Measurements from ENCODE around the gene SPAG7.

The SPAG7 gene

GRCh38 chr17:4949321-4950074 lies 18.1 kb downstream of the SPAG7 start:
- DNase-seq, result peak; percentile 60 to 68 (median 63)

GRCh38 chr17:4948931-4949320 lies 18.7 kb downstream of the SPAG7 start:
- peak; percentile 50 to 63 (median 60) for DNase-seq

- DNase-seq, result peak; percentile 58 to 89 (median 84)
Observed at GRCh38 chr17:4948166-4948930, 19.3 kb downstream of the SPAG7 start, which contains the start of gene PFN1. Gene PFN1 (minus strand): TSS chr17:4948530. CDS start chr17:4948394, 136 bp downstream.

DNA sequence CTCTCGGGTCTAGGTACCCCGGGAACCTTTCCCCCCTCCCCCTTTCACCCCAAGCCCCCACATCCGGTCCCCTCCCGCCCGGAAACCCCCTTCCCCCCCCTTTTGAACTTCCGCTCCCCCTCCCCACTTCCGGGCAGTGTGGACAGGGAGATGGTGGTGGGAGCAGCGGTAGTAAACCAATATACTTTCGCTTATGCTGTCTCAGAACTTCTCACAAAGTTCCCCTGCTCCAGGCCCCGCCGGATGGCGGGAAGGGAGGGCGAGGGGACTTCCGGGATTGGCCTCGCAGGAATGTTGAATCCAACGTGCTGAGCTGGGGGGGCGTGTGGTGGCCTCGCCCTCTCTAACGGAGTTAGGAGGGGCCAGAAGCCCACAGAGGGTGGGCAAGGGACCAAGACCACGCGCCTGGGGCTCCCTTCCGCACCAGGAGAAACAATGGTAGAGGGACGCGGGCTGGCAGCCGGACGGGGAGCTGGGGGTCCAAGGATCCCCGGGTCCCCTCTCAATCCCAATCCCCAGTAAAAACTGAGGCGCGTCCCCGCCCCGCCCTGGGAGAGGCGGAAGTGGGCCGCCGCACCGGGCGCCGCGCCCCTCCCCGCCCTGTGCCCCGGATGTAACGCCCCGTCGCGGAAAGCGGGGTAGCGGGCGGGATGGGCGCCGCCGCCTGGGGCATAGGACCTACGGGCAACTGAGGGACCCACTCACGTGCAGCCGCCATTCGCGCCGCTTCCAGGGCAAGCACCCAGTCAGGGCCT lies 20.0 kb downstream of the SPAG7 start:
- DNase-seq, result peak; percentile 41 to 68 (median 48)

- DNase-seq, result no peak
Observed at GRCh38 chr17:4947010-4947410, 20.6 kb downstream of the SPAG7 start.

GRCh38 chr17:4946312-4946976 lies 21.2 kb downstream of the SPAG7 start:
- no peak for DNase-seq

GRCh38 chr17:4945944-4946280 lies 21.7 kb downstream of the SPAG7 start:
- DNase-seq, result no peak

GRCh38 chr17:4945176-4945943 lies 22.3 kb downstream of the SPAG7 start:
- peak; percentile 20 to 66 (median 43) for DNase-seq

DNA sequence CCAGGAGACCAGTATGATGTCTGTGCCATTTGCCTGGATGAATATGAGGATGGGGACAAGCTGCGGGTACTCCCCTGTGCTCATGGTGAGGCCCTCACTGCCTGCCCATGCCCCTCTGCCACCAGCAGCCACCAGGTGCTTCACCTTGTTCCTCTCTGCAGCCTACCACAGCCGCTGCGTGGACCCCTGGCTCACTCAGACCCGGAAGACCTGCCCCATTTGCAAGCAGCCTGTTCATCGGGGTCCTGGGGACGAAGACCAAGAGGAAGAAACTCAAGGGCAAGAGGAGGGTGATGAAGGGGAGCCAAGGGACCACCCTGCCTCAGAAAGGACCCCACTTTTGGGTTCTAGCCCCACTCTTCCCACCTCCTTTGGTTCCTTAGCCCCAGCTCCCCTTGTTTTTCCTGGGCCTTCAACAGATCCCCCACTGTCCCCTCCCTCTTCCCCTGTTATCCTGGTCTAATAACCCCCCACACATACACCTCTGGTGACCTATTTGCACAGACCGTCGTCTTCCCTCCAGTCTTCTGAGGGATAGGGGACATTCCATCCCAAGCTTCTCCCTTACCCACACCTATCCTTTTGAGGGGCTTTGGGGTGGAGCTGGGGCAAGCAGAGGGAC lies 23.0 kb downstream of the SPAG7 start:
- DNase-seq, result no peak

DNA sequence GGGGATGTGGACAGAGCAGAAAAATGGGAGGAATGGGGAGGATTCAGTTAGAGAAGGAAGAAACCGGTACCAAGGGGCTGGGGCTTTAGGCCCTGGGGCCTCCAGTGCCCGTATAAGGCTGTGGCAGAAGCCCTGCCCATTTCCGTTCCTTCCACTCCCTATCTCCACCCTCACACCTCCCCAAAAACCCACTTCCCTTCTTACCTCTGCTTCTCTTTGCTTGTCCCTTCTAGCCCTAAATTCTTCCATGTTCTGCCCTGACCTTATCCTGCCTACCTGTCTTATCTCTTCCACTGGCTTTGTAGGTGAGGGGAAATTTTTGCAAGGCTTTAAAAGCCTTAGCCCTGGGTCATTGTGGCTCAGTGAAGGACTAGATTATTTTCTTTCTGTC lies 23.5 kb downstream of the SPAG7 start:
- DNase-seq, result peak in 1 of 4 experiments; percentile 20

DNA sequence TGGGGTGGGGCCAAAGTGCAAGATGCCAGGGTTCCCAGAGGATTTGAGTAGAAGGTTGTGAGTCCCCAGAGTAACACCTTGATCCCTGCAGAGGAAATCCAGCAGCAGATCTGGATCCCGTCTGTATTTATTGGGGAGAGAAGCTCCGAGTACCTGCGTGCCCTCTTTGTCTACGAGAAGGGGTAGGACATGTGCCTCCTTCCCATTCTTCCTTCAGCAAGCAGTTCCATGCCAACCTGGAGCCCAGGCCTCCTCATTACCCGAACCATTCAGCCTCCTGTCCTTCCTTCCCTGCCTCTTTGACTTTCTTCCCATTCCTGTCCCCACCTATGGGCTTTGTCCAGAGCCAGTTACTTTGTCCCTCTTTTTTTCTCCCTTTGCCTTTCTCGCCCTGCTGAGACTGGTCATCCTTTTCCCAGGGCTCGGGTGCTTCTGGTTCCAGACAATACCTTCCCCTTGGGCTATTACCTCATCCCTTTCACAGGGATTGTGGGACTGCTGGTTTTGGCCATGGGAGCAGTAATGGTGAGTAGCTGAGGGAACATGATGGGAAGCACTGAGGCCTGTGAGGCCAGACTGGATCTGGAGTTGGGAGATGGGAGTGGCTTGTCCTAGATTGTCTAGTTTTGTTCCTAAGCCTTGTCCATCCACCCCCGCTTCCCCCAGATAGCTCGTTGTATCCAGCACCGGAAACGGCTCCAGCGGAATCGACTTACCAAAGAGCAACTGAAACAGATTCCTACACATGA lies 24.7 kb downstream of the SPAG7 start:
- DNase-seq, result no peak

- no peak for DNase-seq
Observed at GRCh38 chr17:4941319-4941610, 26.4 kb downstream of the SPAG7 start.

GRCh38 chr17:4940555-4941318 lies 26.9 kb downstream of the SPAG7 start:
- peak in 2 of 4 experiments; percentile 19 to 23 for DNase-seq

DNA sequence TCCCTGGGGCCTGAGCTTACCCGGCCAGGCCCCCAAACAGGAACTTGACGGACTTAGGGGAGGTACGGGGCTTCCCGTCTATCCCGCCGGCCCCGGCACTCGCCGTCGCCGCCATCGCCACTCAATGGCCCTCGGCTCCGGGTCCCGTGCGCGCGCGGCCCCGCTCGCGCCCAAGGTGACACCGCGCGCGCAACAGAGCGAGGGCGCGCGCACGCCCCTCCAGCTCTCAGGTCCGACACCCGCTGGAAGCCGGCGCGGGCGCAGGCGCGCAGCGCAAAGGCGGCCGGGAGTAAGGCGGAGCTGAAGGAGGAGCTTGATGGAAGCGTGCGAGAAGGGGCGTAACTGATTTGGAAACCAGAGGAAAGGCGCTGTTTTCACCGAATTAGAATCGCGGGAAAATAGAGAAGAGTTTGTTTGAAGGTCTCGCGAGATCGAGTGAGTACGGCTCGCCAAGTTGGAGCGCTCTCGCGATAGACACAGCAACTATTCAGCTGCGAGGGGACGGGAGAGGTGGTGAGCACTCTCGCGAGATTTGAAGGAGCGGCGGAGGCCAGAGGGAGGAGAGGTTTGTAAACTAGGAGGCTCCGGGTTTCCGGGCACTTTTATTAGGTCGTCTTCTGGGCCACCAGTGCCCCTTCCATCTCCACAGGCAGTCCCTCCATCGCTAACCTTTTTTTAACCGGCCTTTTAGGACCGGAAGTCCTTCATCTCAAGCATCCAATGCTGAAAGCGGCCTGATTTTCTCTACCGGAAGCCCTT lies 27.6 kb downstream of the SPAG7 start, which contains the start of the genes RNF167 and SLC25A11:
Gene RNF167 (plus strand): TSS at position 473 of the 759 bp plus-strand sequence. CDS start 642 bp downstream, outside the sequence.
Gene SLC25A11 (minus strand): TSS at position 251 of the 759 bp plus-strand sequence. CDS start 136 bp downstream, at position 115.
- peak; percentile 83 to 98 (median 95) for DNase-seq

GRCh38 chr17:4939546-4939795 lies 28.1 kb downstream of the SPAG7 start:
- DNase-seq, result no peak

DNA sequence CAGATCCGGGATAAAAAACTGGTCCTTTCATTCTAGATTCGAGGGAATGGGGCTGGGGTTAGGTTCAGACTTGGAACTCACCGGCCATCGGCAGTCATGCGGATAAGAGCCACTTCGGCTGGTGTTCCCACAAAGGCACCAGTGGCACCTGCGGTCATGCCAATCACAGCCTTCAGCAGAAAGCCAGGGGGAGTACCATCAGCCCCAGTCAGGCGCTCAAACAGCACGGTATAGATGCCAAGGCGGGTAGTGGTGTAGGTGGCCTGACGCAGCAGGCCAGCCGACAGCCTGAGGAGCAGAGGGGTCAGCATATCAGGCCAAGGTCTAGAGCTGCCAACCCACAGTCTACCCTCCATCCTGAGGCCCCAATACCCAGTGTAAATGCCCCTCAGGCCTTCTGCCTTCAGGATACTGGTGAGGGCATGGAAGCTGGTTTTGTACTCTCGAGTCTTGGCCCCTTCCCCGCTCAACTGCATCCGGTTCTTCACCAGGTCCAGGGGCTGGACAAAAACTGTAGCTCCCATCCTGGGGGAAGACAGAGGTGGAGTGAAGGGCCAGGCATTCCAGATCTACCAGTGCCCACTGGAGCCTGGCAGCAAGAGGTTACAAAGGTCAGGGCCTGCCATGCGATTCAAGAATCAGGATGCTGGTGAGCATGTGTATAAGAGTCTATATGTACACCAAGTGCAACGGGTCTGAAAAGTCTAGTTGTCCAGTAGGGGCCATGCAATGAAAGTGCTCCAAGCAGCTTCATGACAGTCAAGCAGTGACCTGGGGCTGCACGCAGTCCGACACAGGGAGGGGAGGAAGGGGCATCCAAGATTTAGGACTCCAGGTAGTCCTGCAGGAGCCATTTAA lies 28.7 kb downstream of the SPAG7 start:
- no peak for DNase-seq

GRCh38 chr17:4938069-4938491 lies 29.5 kb downstream of the SPAG7 start:
- no peak for DNase-seq

DNA sequence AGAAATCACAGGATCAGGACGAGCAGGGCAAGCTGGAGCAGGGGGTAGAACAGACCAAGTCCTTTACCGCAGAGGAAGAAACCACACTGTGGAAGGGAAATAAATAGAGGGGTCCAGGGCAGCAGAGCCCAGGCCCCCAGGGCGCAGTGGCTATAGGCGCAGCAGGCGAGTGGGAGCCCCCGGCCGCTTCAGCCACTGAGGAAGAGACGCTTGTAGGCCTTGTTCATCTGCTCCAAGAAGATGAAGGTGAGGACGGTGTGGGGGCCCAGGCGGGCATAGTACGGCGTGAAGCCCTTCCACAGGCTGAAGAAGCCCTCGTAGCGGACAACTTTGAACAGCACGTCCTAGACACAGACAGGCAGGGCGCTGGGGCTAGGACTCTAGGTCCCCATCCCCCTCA lies 30.1 kb downstream of the SPAG7 start:
- DNase-seq, result no peak

All from activated naive CD4-positive, alpha-beta T cell (primary cell).